Tibial artery (tissue), 4 donors: ENCODE results near the gene CARMIL1.

ENCODE experiments used
- DNase-seq, 2 donors: peaks; one replicate each; pipeline ENCODE4 v3.0.0-alpha.2; 2019
- H3K27ac ChIP-seq, 2 donors: fragments of 200-600 bp; sonication (generic) in 1 of 2; 1 replicate in 1 of 2; 2 replicates in 1 of 2; pipeline ENCODE4 v1.5.1; 2018 to 2019; ENCODE audit warnings: mild to moderate bottlenecking in 1 of 2
- H3K27me3 ChIP-seq, 2 donors: fragments of 200-600 bp; sonication (generic) in 1 of 2; one replicate each; pipeline versions ENCODE4 v1.5.1 to v1.6.0; 2016 to 2019
- H3K36me3 ChIP-seq, 3 donors: fragments of 200-600 bp; sonication (generic) in 2 of 3; one replicate each; pipeline ENCODE4 v1.5.1; 2016 to 2019; ENCODE audit warnings: mild to moderate bottlenecking in 2 of 3
- H3K4me1 ChIP-seq, 4 donors: fragments of 200-600 bp; sonication (generic) in 2 of 4; 1 replicate in 3 of 4; 2 replicates in 1 of 4; pipeline ENCODE4 v1.5.1; 2016 to 2019
- H3K4me3 ChIP-seq, 2 donors: fragments of 200-600 bp; sonication (generic) in 1 of 2; 1 replicate in 1 of 2; 2 replicates in 1 of 2; pipeline ENCODE4 v1.5.1; 2018 to 2019; ENCODE audit warnings: mild to moderate bottlenecking in 2 of 2
- H3K9me3 ChIP-seq, 3 donors: fragments of 200-600 bp; sonication (generic) in 1 of 3; one replicate each; pipeline ENCODE4 v1.5.1; 2016 to 2019
- CTCF ChIP-seq, 2 experiments: fragments of 200-600 bp in 1 of 2; fragments of 450-650 bp in 1 of 2; IDR thresholded peaks; one replicate each; pipeline ENCODE4 v1.5.1; 2017 to 2019; ENCODE audit warnings: antibody characterized with exemption in 2 of 2, mild to moderate bottlenecking in 1 of 2, moderate library complexity in 1 of 2
- intact Hi-C: fragments of 100-400 bp; cut with DNase I; formaldehyde crosslinking; loops from one replicate; pipeline ENCODE4 v1.15.0; 2023; ENCODE audit warnings: low total_unique reads

Gene CARMIL1

DNA sequence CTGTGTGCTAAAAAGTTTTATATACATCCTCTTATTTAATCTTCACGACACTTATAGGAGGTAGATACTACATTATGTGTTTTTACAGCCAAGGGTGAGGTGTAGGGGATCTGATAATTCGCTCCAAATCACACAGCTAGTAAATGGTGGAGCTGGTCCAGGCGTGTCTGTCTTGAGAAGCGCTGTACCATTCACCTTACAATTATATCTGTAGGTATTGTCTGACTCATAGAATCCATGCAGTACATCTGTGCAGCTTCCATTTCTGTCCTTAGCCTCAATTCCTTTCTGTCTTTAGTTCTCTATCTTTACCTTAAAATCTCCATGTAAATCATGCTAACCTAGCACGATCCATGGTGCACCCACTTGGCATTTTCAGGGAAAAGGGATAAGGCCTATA, 120.7 kb downstream of the CARMIL1 start:
- intact Hi-C loops = no loop called here
- DNase-seq = no peak
- TF ChIP-seq CTCF (IDR thresholded peaks at IDR 0.05) = no peak
- no peak overlapping the region for H3K27ac ChIP-seq
- peaks cover 0 to 41% (median 5%) of the 10 kb centered on the region in 4 donors for H3K4me1 ChIP-seq
- H3K4me3 ChIP-seq = no peak overlapping the region
- no peaks in the 10 kb centered on the region for H3K27me3 ChIP-seq
- H3K36me3 ChIP-seq = no peaks in the 10 kb centered on the region
- no peaks in the 10 kb centered on the region for H3K9me3 ChIP-seq

GRCh38 chr6:25401711-25402110, 122.5 kb downstream of the CARMIL1 start:
- H3K27me3 ChIP-seq = no peaks in the 10 kb centered on the region
- no peak for DNase-seq
- H3K9me3 ChIP-seq = no peaks in the 10 kb centered on the region
- H3K4me3 ChIP-seq = no peak overlapping the region
- intact Hi-C loops = no loop called here
- H3K27ac ChIP-seq = no peak overlapping the region
- no peak for TF ChIP-seq CTCF (IDR thresholded peaks at IDR 0.05)
- no peaks in the 10 kb centered on the region for H3K36me3 ChIP-seq
- peaks cover 0 to 59% (median 11%) of the 10 kb centered on the region in 4 donors for H3K4me1 ChIP-seq

GRCh38 chr6:25402125-25402524, 123.0 kb downstream of the CARMIL1 start:
- Histone ChIP-seq H3K27me3 (no peaks in the 10 kb centered on the region), H3K4me1 (peaks cover 0 to 61% (median 11%) of the 10 kb centered on the region in 4 donors), H3K36me3 (no peaks in the 10 kb centered on the region), H3K9me3 (no peaks in the 10 kb centered on the region), H3K27ac (no peak overlapping the region), H3K4me3 (no peak overlapping the region)
- intact Hi-C loops = no loop called here
- TF ChIP-seq CTCF (IDR thresholded peaks at IDR 0.05) = no peak
- no peak for DNase-seq

DNA sequence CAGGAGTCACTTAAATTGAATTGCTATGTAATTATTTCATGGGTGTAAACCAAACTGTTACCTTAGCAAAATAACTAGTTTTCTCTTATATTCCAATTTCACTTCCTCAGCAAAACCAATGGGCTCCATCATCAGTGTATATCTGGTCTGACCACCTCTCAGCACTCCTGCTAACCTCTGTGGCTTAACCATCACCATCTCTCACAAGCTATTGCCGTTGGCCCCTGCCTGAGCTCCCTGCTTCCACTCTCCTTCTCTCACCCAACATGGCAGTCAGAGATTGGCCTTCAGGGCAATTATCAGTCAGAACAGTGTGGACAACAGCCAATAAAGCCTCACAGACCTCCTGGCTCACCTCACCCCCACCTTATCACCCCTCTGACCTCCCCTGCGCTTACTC, 124.0 kb downstream of the CARMIL1 start:
- intact Hi-C loops = no loop called here
- H3K27me3 ChIP-seq = no peaks in the 10 kb centered on the region
- H3K9me3 ChIP-seq = no peaks in the 10 kb centered on the region
- DNase-seq = no peak
- H3K4me3 ChIP-seq = no peak overlapping the region
- TF ChIP-seq CTCF (IDR thresholded peaks at IDR 0.05) = no peak
- peaks cover 0 to 61% (median 11%) of the 10 kb centered on the region in 4 donors for H3K4me1 ChIP-seq
- no peaks in the 10 kb centered on the region for H3K36me3 ChIP-seq
- H3K27ac ChIP-seq = no peak overlapping the region

DNA sequence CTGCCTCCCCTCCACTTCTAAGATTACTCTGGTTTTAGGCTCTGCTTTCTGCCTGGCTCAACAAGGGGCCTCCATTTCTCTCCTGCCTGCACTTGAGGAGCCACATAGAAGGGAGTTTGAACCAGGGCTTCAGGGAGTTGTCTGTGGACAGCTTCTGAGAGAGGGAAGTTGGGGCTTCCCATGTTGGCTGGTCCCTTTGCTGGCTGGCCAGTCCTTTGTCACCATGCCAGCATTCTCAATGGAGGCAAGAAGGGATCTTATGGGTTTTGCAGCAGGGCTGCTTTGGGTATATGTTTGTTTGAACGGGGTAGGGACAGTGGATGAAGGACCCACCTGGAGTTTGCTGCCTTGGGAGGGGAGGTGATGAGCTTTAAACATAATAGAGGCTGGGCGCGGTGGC, 124.9 kb downstream of the CARMIL1 start:
- H3K4me1 ChIP-seq = peaks cover 0 to 51% (median 11%) of the 10 kb centered on the region in 4 donors
- no peak overlapping the region for H3K27ac ChIP-seq
- no peak overlapping the region for H3K4me3 ChIP-seq
- DNase-seq = no peak
- TF ChIP-seq CTCF (IDR thresholded peaks at IDR 0.05) = no peak
- H3K9me3 ChIP-seq = no peaks in the 10 kb centered on the region
- H3K36me3 ChIP-seq = no peaks in the 10 kb centered on the region
- intact Hi-C loops = no loop called here
- no peaks in the 10 kb centered on the region for H3K27me3 ChIP-seq

- H3K27me3 ChIP-seq = no peaks in the 10 kb centered on the region
- H3K9me3 ChIP-seq = no peaks in the 10 kb centered on the region
- H3K4me1 ChIP-seq = peaks cover 0 to 52% (median 11%) of the 10 kb centered on the region in 4 donors
- intact Hi-C loops = no loop called here
- no peak overlapping the region for H3K27ac ChIP-seq
- TF ChIP-seq CTCF (IDR thresholded peaks at IDR 0.05) = no peak
- H3K4me3 ChIP-seq = no peak overlapping the region
- DNase-seq = no peak
- no peaks in the 10 kb centered on the region for H3K36me3 ChIP-seq
These were observed 125.6 kb downstream of the CARMIL1 start for GRCh38 chr6:25404693-25405169.
